B cell (primary cell): ENCODE data around the gene CACHD1. TPM values are rescaled to one million over a fixed set of nuclear protein-coding genes. Genes with fewer than 3 reads are reported as not detected.

Experiments
- ATAC-seq: fragments of 200-7000 bp; cut with Tn5 transposase; one replicate; pipeline ENCODE4 v1.10.0; 2021; ENCODE audit warnings: low read depth, mild to moderate bottlenecking, moderate number of reproducible peaks, moderate library complexity
- CTCF ChIA-PET: fragments of 350-600 bp; sonication (Branson Sonifier 250); formaldehyde crosslinking; loops from one replicate; lab custom pipeline; 2021; ENCODE audit warnings: antibody characterized with exemption, inconsistent platforms; lab: Charles Lee
- POLR2A ChIA-PET: fragments of 350-600 bp; sonication (Branson Sonifier 250); formaldehyde crosslinking; loops from one replicate; lab custom pipeline; 2021; ENCODE audit warnings: antibody characterized with exemption; lab: Charles Lee
- DNase-seq: peaks from one replicate; pipeline ENCODE4 v3.0.0; 2013
- H2AFZ ChIP-seq: 2 replicates; pipeline ENCODE4 v1.6.1; 2012; ENCODE audit warnings: mild to moderate bottlenecking, low read depth, low read length; ENCODE audit not compliant: insufficient read depth, poor library complexity, severe bottlenecking
- H3K27ac ChIP-seq, 2 donors: 1 replicate in 1 of 2; 2 replicates in 1 of 2; pipeline ENCODE4 v1.5.1; 2012 to 2013; ENCODE audit warnings: low read length in 2 of 2, mild to moderate bottlenecking in 2 of 2, moderate library complexity in 1 of 2
- H3K27me3 ChIP-seq, 4 experiments: fragments of 200-600 bp in 1 of 4; sonication (generic) in 1 of 4; replicated peaks in 1 of 4; 1 replicate in 2 of 4; 2 replicates in 2 of 4; pipeline versions ENCODE4 v1.6.1 to v1.7.0; 2013 to 2016; ENCODE audit warnings: low read length in 3 of 4, mild to moderate bottlenecking in 2 of 4, mixed read lengths in 1 of 4, moderate library complexity in 1 of 4; ENCODE audit not compliant: insufficient read depth in 4 of 4, control insufficient read depth in 3 of 4; ENCODE audit errors: control extremely low read depth in 1 of 4
- H3K36me3 ChIP-seq, 2 experiments: replicated peaks in 1 of 2; 1 replicate in 1 of 2; 2 replicates in 1 of 2; pipeline versions ENCODE4 v1.6.1 to v1.7.1; 2013; ENCODE audit warnings: low read length in 1 of 2; ENCODE audit not compliant: insufficient read depth in 2 of 2, control insufficient read depth in 1 of 2; ENCODE audit errors: control extremely low read depth in 1 of 2, extremely low read depth in 1 of 2
- H3K4me1 ChIP-seq, 2 donors: fragments of 200-600 bp in 1 of 2; sonication (generic) in 1 of 2; 1 replicate in 1 of 2; 2 replicates in 1 of 2; pipeline versions ENCODE4 v1.5.1 to v1.6.1; 2013 to 2017; ENCODE audit warnings: low read length in 2 of 2; ENCODE audit not compliant: control insufficient read depth in 2 of 2, insufficient read depth in 2 of 2
- H3K4me2 ChIP-seq: replicated peaks from 2 replicates; pipeline ENCODE3; 2012; ENCODE audit warnings: mild to moderate bottlenecking, low read depth, low read length; ENCODE audit not compliant: poor library complexity, severe bottlenecking
- H3K4me3 ChIP-seq, 5 experiments: fragments of 200-600 bp in 1 of 5; sonication (generic) in 1 of 5; 1 replicate in 3 of 5; 2 replicates in 2 of 5; pipeline versions ENCODE4 v1.5.1 to v1.7.0; 2011 to 2016; ENCODE audit warnings: low read length in 4 of 5, mild to moderate bottlenecking in 4 of 5, low read depth in 2 of 5, control low read depth in 1 of 5, moderate library complexity in 1 of 5; ENCODE audit not compliant: insufficient read depth in 1 of 5; ENCODE audit errors: control extremely low read depth in 1 of 5, extremely low read depth in 1 of 5
- H3K79me2 ChIP-seq: fragments of 200-600 bp; sonication (generic); one replicate; pipeline ENCODE4 v1.6.0; 2016; ENCODE audit warnings: low read length; ENCODE audit not compliant: control insufficient read depth, insufficient read depth
- H3K9ac ChIP-seq: fragments of 200-600 bp; sonication (generic); 2 replicates; pipeline ENCODE4 v1.6.1; 2017; ENCODE audit warnings: mild to moderate bottlenecking, low read length, moderate library complexity
- H3K9me3 ChIP-seq, 3 donors: one replicate each; pipeline versions ENCODE4 v1.6.1 to v1.7.1; 2013; ENCODE audit warnings: low read length in 2 of 3; ENCODE audit not compliant: control insufficient read depth in 2 of 3, insufficient read depth in 1 of 3; ENCODE audit errors: control extremely low read depth in 1 of 3
- H4K20me1 ChIP-seq: 2 replicates; pipeline ENCODE4 v1.6.0; 2012; ENCODE audit warnings: mild to moderate bottlenecking, low read length; ENCODE audit not compliant: insufficient read depth, control insufficient read depth, poor library complexity, severe bottlenecking
- H3K27ac Mint-ChIP-seq: one replicate; pipeline ENCODE4 v1.8.0; 2021; ENCODE audit warnings: mixed read lengths
- H3K27me3 Mint-ChIP-seq: one replicate; pipeline ENCODE4 v1.8.0; 2021; ENCODE audit warnings: mixed read lengths
- H3K4me1 Mint-ChIP-seq: one replicate; pipeline ENCODE4 v1.8.0; 2021; ENCODE audit warnings: mixed read lengths
- H3K4me3 Mint-ChIP-seq: one replicate; pipeline ENCODE4 v1.8.0; 2021; ENCODE audit warnings: mixed read lengths
- H3K9me3 Mint-ChIP-seq: one replicate; pipeline ENCODE4 v1.8.0; 2022; ENCODE audit warnings: mixed read lengths; ENCODE audit not compliant: insufficient read depth
- CTCF ChIP-seq: fragments of 200-600 bp; IDR thresholded peaks from one replicate; pipeline ENCODE4 v1.8.0; 2022; ENCODE audit warnings: antibody characterized with exemption, mild to moderate bottlenecking
- EZH2 ChIP-seq: IDR thresholded peaks from 2 replicates; pipeline ENCODE4 v1.6.1; 2012; ENCODE audit warnings: borderline replicate concordance, low read depth, mild to moderate bottlenecking, moderate library complexity, low read length; ENCODE audit not compliant: insufficient read depth, poor library complexity, severe bottlenecking
- WGBS: methylation state at CpG from one replicate; pipeline ENCODE4 v1.1.5; 2013; ENCODE audit warnings: missing lambda C conversion rate; ENCODE audit not compliant: insufficient coverage; 5-methylcytosine and 5-hydroxymethylcytosine counted together
- intact Hi-C: fragments of 100-400 bp; cut with micrococcal nuclease; formaldehyde crosslinking; loops from one replicate; pipeline ENCODE4 v1.10.0; 2022
- polyA plus RNA-seq: library from polyadenylated mRNA; depleted of rRNA; stranded (reverse); fragments of >200 nt; gene quantifications from 2 replicates; pipeline ENCODE4 v1.2.3, GENCODE V29; 2012
- total RNA-seq, 2 donors: library from RNA; stranded (reverse); fragments of 120-200 nt in 1 of 2; gene quantifications; 1 replicate in 1 of 2; 2 replicates in 1 of 2; pipeline versions ENCODE4 v1.2.3 to v1.2.4, GENCODE V29; 2013 to 2022

The CACHD1 gene
- total and polyA plus RNA-seq, 2 donors (not counting 1 experiment from before 2014, with no cell fraction given): not detected

- Histone ChIP-seq H3K4me3 (no peak overlapping the region), H3K27ac (no peak overlapping the region), H2AFZ (no peak overlapping the region), H3K79me2 (no peaks in the 10 kb centered on the region), H3K4me1 (no peaks in the 10 kb centered on the region), H3K36me3 (no peaks in the 10 kb centered on the region), H3K9me3 (peaks cover 0 to 4% (median 0%) of the 10 kb centered on the region in 3 donors), H4K20me1 (no peaks in the 10 kb centered on the region), H3K9ac (no peak overlapping the region), H3K4me2 (no peak overlapping the region), H3K27me3 (peaks cover 0 to under 1% (median 0%) of the 10 kb centered on the region in 4 experiments)
- Mint-ChIP-seq H3K9me3 (peaks cover 2% of the 10 kb centered on the region), H3K4me1 (no peaks in the 10 kb centered on the region), H3K27me3 (peaks cover 21% of the 10 kb centered on the region), H3K4me3 (no peak overlapping the region), H3K27ac (no peak overlapping the region)
- TF ChIP-seq EZH2: no peak
- no peak for TF ChIP-seq CTCF
- no CpG with 5 or more reads among the region's 2 CpGs for WGBS
- POLR2A ChIA-PET: no interaction called here
- intact Hi-C loops: no loop called here
- CTCF ChIA-PET: no interaction called here
- ATAC-seq: no peak
- DNase-seq: no peak
These were observed 245.3 kb downstream of the CACHD1 start for GRCh38 chr1:64715186-64715585.

- 100% methylated on average over 1 of the region's 2 CpGs for WGBS
- H4K20me1 ChIP-seq: no peaks in the 10 kb centered on the region
- no peak for TF ChIP-seq EZH2
- no peak for TF ChIP-seq CTCF
- no peak overlapping the region for H2AFZ ChIP-seq
- H3K27ac Mint-ChIP-seq: no peak overlapping the region
- H3K9me3 Mint-ChIP-seq: peaks cover 2% of the 10 kb centered on the region
- ATAC-seq (no peak), DNase-seq (no peak)
- no peaks in the 10 kb centered on the region for H3K79me2 ChIP-seq
- POLR2A ChIA-PET: no interaction called here
- H3K4me1 Mint-ChIP-seq: no peaks in the 10 kb centered on the region
- H3K27ac ChIP-seq: no peak overlapping the region
- CTCF ChIA-PET: no interaction called here
- intact Hi-C loops: no loop called here
- H3K9ac ChIP-seq: no peak overlapping the region
- no peaks in the 10 kb centered on the region for H3K4me1 ChIP-seq
- no peak overlapping the region for H3K4me2 ChIP-seq
- H3K27me3 ChIP-seq: peaks cover 0 to 9% (median 3%) of the 10 kb centered on the region in 4 experiments
- no peak overlapping the region for H3K4me3 ChIP-seq
- H3K36me3 ChIP-seq: no peaks in the 10 kb centered on the region
- peaks cover 0 to 4% (median 0%) of the 10 kb centered on the region in 3 donors for H3K9me3 ChIP-seq
- no peak overlapping the region for H3K4me3 Mint-ChIP-seq
- H3K27me3 Mint-ChIP-seq: peaks cover 53% of the 10 kb centered on the region
These were observed 251.2 kb downstream of the CACHD1 start for GRCh38 chr1:64721135-64721534.
